Measurements from ENCODE around the gene PSMD14.

- TF ChIP-seq GATA2 (IDR thresholded peaks at IDR 0.05; ENCODE audit: low read depth, low read length), result no peak
- TF ChIP-seq GATA3 (IDR thresholded peaks at IDR 0.05; ENCODE audit: low read depth, low read length), result no peak
Observed at GRCh38 chr2:161354106-161354505, 45.9 kb downstream of the PSMD14 start.

Measured in SH-SY5Y (cell line).